ENCODE data around the gene RAVER1. TPM values are rescaled to one million over a fixed set of nuclear protein-coding genes. Genes with fewer than 3 reads are reported as not detected.

The RAVER1 gene
- total and polyA plus RNA-seq, 9 of the 15 experiments (the other 6 are each of a cell fraction or from before 2014, with no cell fraction given), result 0.06 to 113 (median 7.0) TPM

- no peak for TF ChIP-seq ZMIZ1 (IDR thresholded peaks at IDR 0.05; ENCODE audit: low read depth in 2 of 2, low read length in 2 of 2)
- no peak for TF ChIP-seq PML (IDR thresholded peaks at IDR 0.05; ENCODE audit: low read length)
- TF ChIP-seq SMAD4 (CRISPR knock-in tag; conservative IDR thresholded peaks at IDR 0.05), result 0 out of 2 replicates have a peak, but pooled peaks have one; percentile 2
- TF ChIP-seq ZNF224 (CRISPR knock-in tag; IDR thresholded peaks at IDR 0.05), result no peak
- no peak for TF ChIP-seq ZNF785 (CRISPR knock-in tag; IDR thresholded peaks at IDR 0.05)
- TF ChIP-seq ZNF274 (IDR thresholded peaks at IDR 0.05; ENCODE audit: borderline replicate concordance, low read depth, low read length), result 0 out of 2 replicates have a peak, but pooled peaks have one; percentile 16
- no peak for TF ChIP-seq SNAPC5 (CRISPR knock-in tag; IDR thresholded peaks at IDR 0.05)
- TF ChIP-seq PRPF4 (IDR thresholded peaks at IDR 0.05; ENCODE audit: insufficient read depth, low read depth, low read length, poor library complexity, severe bottlenecking), result no peak
- no peak for TF ChIP-seq ZNF699 (CRISPR knock-in tag; IDR thresholded peaks at IDR 0.05; ENCODE audit: insufficient replicate concordance)
- no peak for TF ChIP-seq ZNF143 (CRISPR knock-in tag; IDR thresholded peaks at IDR 0.05)
- TF ChIP-seq ZBTB33 (CRISPR knock-in tag; IDR thresholded peaks at IDR 0.05), result peak; percentile 87
- TF ChIP-seq HMGN3 (IDR thresholded peaks at IDR 0.05; ENCODE audit: borderline replicate concordance, extremely low read depth, insufficient read length, low read depth, low read length), result peak; percentile 28
- no peak for TF ChIP-seq TRIM28 (IDR thresholded peaks at IDR 0.05)
- TF ChIP-seq SNRNP70 (optimal IDR thresholded peaks at IDR 0.05; ENCODE audit: low read depth, low read length), result peak; percentile 21
- TF ChIP-seq NFE2 (IDR thresholded peaks at IDR 0.05; ENCODE audit: low read depth), result no peak
- no peak for TF ChIP-seq ZNF717 (CRISPR knock-in tag; IDR thresholded peaks at IDR 0.05)
- 0 out of 2 replicates have a peak, but pooled peaks have one; percentile 19 for TF ChIP-seq E2F4 (CRISPR knock-in tag; IDR thresholded peaks at IDR 0.05; ENCODE audit: low read depth)
- TF ChIP-seq HDGF (IDR thresholded peaks at IDR 0.05), result no peak
- TF ChIP-seq CEBPG (CRISPR knock-in tag; IDR thresholded peaks at IDR 0.05), result no peak
- TF ChIP-seq CEBPG (tag; conservative IDR thresholded peaks at IDR 0.05 in 1 of 2, IDR thresholded peaks at IDR 0.05 in 1 of 2), result no peak
- no peak for TF ChIP-seq SRSF7 (optimal IDR thresholded peaks at IDR 0.05; ENCODE audit: low read depth, low read length)
Measured at GRCh38 chr19:10293637-10294367, 39.5 kb downstream of the RAVER1 start (continued).

Measured in K562 (cell line).